ENCODE results near the gene PDE8B.

The PDE8B gene

GRCh38 chr5:77304388-77304787, 93.9 kb downstream of the PDE8B start:
- Histone ChIP-seq H3K4me1 (ENCODE audit: insufficient read depth, low read length) (no peaks in the 10 kb centered on the region), H3K36me3 (ENCODE audit: insufficient read depth, low read length) (no peaks in the 10 kb centered on the region), H3K9ac (ENCODE audit: low read depth, low read length) (no peak overlapping the region), H3K9me3 (ENCODE audit: control insufficient read depth, insufficient read depth, low read length) (no peaks in the 10 kb centered on the region)

- no peaks in the 10 kb centered on the region for H3K36me3 ChIP-seq (ENCODE audit: insufficient read depth, low read length)
- H3K9me3 ChIP-seq (ENCODE audit: control insufficient read depth, insufficient read depth, low read length) = no peaks in the 10 kb centered on the region
- no peaks in the 10 kb centered on the region for H3K4me1 ChIP-seq (ENCODE audit: insufficient read depth, low read length)
- H3K9ac ChIP-seq (ENCODE audit: low read depth, low read length) = no peak overlapping the region
These were observed 94.9 kb downstream of the PDE8B start for GRCh38 chr5:77305222-77305846.

- Histone ChIP-seq H3K4me1 (ENCODE audit: insufficient read depth, low read length) (no peaks in the 10 kb centered on the region), H3K9ac (ENCODE audit: low read depth, low read length) (no peak overlapping the region), H3K9me3 (ENCODE audit: control insufficient read depth, insufficient read depth, low read length) (no peaks in the 10 kb centered on the region), H3K36me3 (ENCODE audit: insufficient read depth, low read length) (no peaks in the 10 kb centered on the region)
These were observed 95.5 kb downstream of the PDE8B start for GRCh38 chr5:77305956-77306355.

GRCh38 chr5:77306531-77306930, 96.1 kb downstream of the PDE8B start:
- no peaks in the 10 kb centered on the region for H3K9me3 ChIP-seq (ENCODE audit: control insufficient read depth, insufficient read depth, low read length)

GRCh38 chr5:77308154-77308960, 97.9 kb downstream of the PDE8B start:
- no peaks in the 10 kb centered on the region for H3K4me1 ChIP-seq (ENCODE audit: insufficient read depth, low read length)
- no peak overlapping the region for H3K9ac ChIP-seq (ENCODE audit: low read depth, low read length)
- H3K9me3 ChIP-seq (ENCODE audit: control insufficient read depth, insufficient read depth, low read length) = no peaks in the 10 kb centered on the region
- H3K36me3 ChIP-seq (ENCODE audit: insufficient read depth, low read length) = no peaks in the 10 kb centered on the region

More at GRCh38 chr5:77306531-77306930, 96.1 kb downstream of the PDE8B start:
- H3K9ac ChIP-seq (ENCODE audit: low read depth, low read length) = no peak overlapping the region
- H3K36me3 ChIP-seq (ENCODE audit: insufficient read depth, low read length) = no peaks in the 10 kb centered on the region
- no peaks in the 10 kb centered on the region for H3K4me1 ChIP-seq (ENCODE audit: insufficient read depth, low read length)

GRCh38 chr5:77309140-77309539, 98.7 kb downstream of the PDE8B start:
- no peak overlapping the region for H3K9ac ChIP-seq (ENCODE audit: low read depth, low read length)
- no peaks in the 10 kb centered on the region for H3K9me3 ChIP-seq (ENCODE audit: control insufficient read depth, insufficient read depth, low read length)
- no peaks in the 10 kb centered on the region for H3K4me1 ChIP-seq (ENCODE audit: insufficient read depth, low read length)
- no peaks in the 10 kb centered on the region for H3K36me3 ChIP-seq (ENCODE audit: insufficient read depth, low read length)

- Histone ChIP-seq H3K4me1 (ENCODE audit: insufficient read depth, low read length) (no peaks in the 10 kb centered on the region), H3K9me3 (ENCODE audit: control insufficient read depth, insufficient read depth, low read length) (no peaks in the 10 kb centered on the region), H3K36me3 (ENCODE audit: insufficient read depth, low read length) (no peaks in the 10 kb centered on the region), H3K9ac (ENCODE audit: low read depth, low read length) (no peak overlapping the region)
These were observed 100.2 kb downstream of the PDE8B start for GRCh38 chr5:77310494-77311213.

- H3K9me3 ChIP-seq (ENCODE audit: control insufficient read depth, insufficient read depth, low read length) = no peaks in the 10 kb centered on the region
- no peaks in the 10 kb centered on the region for H3K4me1 ChIP-seq (ENCODE audit: insufficient read depth, low read length)
- H3K36me3 ChIP-seq (ENCODE audit: insufficient read depth, low read length) = no peaks in the 10 kb centered on the region
- H3K9ac ChIP-seq (ENCODE audit: low read depth, low read length) = no peak overlapping the region
These were observed 100.7 kb downstream of the PDE8B start for GRCh38 chr5:77311214-77311571.

GRCh38 chr5:77312413-77312812, 101.9 kb downstream of the PDE8B start:
- H3K4me1 ChIP-seq (ENCODE audit: insufficient read depth, low read length) = no peaks in the 10 kb centered on the region; the same call in 1 of the 2 replicates
- no peak overlapping the region for H3K9ac ChIP-seq (ENCODE audit: low read depth, low read length)
- H3K9me3 ChIP-seq (ENCODE audit: control insufficient read depth, insufficient read depth, low read length) = no peaks in the 10 kb centered on the region
- no peaks in the 10 kb centered on the region for H3K36me3 ChIP-seq (ENCODE audit: insufficient read depth, low read length)

GRCh38 chr5:77316871-77317661, 106.6 kb downstream of the PDE8B start:
- no peaks in the 10 kb centered on the region for H3K36me3 ChIP-seq (ENCODE audit: insufficient read depth, low read length)
- H3K4me1 ChIP-seq (ENCODE audit: insufficient read depth, low read length) = no peaks in the 10 kb centered on the region; the same call in 1 of the 2 replicates
- no peak overlapping the region for H3K9ac ChIP-seq (ENCODE audit: low read depth, low read length)
- no peaks in the 10 kb centered on the region for H3K9me3 ChIP-seq (ENCODE audit: control insufficient read depth, insufficient read depth, low read length)

- Histone ChIP-seq H3K9me3 (ENCODE audit: control insufficient read depth, insufficient read depth, low read length) (no peaks in the 10 kb centered on the region), H3K36me3 (ENCODE audit: insufficient read depth, low read length) (no peaks in the 10 kb centered on the region), H3K4me1 (ENCODE audit: insufficient read depth, low read length) (peaks cover 9% of the 10 kb centered on the region), H3K9ac (ENCODE audit: low read depth, low read length) (no peak overlapping the region)
These were observed 107.6 kb downstream of the PDE8B start for GRCh38 chr5:77318060-77318459.

- no peaks in the 10 kb centered on the region for H3K9me3 ChIP-seq (ENCODE audit: control insufficient read depth, insufficient read depth, low read length)
- H3K36me3 ChIP-seq (ENCODE audit: insufficient read depth, low read length) = no peaks in the 10 kb centered on the region
- peaks cover 9% of the 10 kb centered on the region for H3K4me1 ChIP-seq (ENCODE audit: insufficient read depth, low read length)
- no peak overlapping the region for H3K9ac ChIP-seq (ENCODE audit: low read depth, low read length)
These were observed 108.8 kb downstream of the PDE8B start for GRCh38 chr5:77319117-77319804.

- Histone ChIP-seq H3K9ac (ENCODE audit: low read depth, low read length) (no peak overlapping the region; the same call in 1 of the 2 replicates), H3K36me3 (ENCODE audit: insufficient read depth, low read length) (no peaks in the 10 kb centered on the region), H3K4me1 (ENCODE audit: insufficient read depth, low read length) (peaks cover 9% of the 10 kb centered on the region), H3K9me3 (ENCODE audit: control insufficient read depth, insufficient read depth, low read length) (no peaks in the 10 kb centered on the region)
These were observed 111.4 kb downstream of the PDE8B start for GRCh38 chr5:77321793-77322394.
